HL-60 (cell line): ENCODE results near the gene IL11.

Experiments used
- DNase-seq, 2 experiments: peaks; one replicate each; pipeline ENCODE4 v3.0.0-alpha.2; 2010 to 2020; ENCODE audit warnings: low read depth in 1 of 2, low spot score in 1 of 2
- H3K27ac ChIP-seq: fragments of 250-450 bp; sonication (Bioruptor Pico); replicated peaks from 2 replicates; pipeline ENCODE4 v1.5.1; 2020; ENCODE audit warnings: mild to moderate bottlenecking, moderate library complexity
- H3K27me3 ChIP-seq: fragments of 250-450 bp; sonication (Bioruptor Pico); 2 replicates; pipeline ENCODE4 v1.5.1; 2021; ENCODE audit warnings: mild to moderate bottlenecking, moderate library complexity; ENCODE audit not compliant: insufficient read depth, poor library complexity, severe bottlenecking
- H3K4me3 ChIP-seq: replicated peaks from 2 replicates; pipeline ENCODE4 v1.5.1; 2011; ENCODE audit warnings: mild to moderate bottlenecking, control low read depth, low read length; ENCODE audit not compliant: insufficient read depth
- GABPA ChIP-seq: IDR thresholded peaks from 2 replicates; pipeline ENCODE4 v1.6.1; 2012; ENCODE audit warnings: low read depth
- POLR2AphosphoS5 ChIP-seq: IDR thresholded peaks from 2 replicates; pipeline ENCODE4 v1.6.1; 2012; ENCODE audit warnings: low read depth
- SPI1 ChIP-seq: IDR thresholded peaks from 2 replicates; pipeline ENCODE4 v1.6.1; 2012; ENCODE audit warnings: low read depth, mild to moderate bottlenecking, borderline replicate concordance
- TF ChIP-seq, protein P1 (sequence below): IDR thresholded peaks from 2 replicates; pipeline ENCODE4 v1.6.1; 2012; ENCODE audit warnings: low read depth; ENCODE audit not compliant: insufficient replicate concordance
- TF ChIP-seq, protein P2 (sequence below): IDR thresholded peaks from one replicate; pipeline ENCODE4 v1.5.1; 2011; ENCODE audit warnings: low read length, control low read depth, inconsistent platforms; ENCODE audit not compliant: insufficient read depth

IL11 gene

DNA sequence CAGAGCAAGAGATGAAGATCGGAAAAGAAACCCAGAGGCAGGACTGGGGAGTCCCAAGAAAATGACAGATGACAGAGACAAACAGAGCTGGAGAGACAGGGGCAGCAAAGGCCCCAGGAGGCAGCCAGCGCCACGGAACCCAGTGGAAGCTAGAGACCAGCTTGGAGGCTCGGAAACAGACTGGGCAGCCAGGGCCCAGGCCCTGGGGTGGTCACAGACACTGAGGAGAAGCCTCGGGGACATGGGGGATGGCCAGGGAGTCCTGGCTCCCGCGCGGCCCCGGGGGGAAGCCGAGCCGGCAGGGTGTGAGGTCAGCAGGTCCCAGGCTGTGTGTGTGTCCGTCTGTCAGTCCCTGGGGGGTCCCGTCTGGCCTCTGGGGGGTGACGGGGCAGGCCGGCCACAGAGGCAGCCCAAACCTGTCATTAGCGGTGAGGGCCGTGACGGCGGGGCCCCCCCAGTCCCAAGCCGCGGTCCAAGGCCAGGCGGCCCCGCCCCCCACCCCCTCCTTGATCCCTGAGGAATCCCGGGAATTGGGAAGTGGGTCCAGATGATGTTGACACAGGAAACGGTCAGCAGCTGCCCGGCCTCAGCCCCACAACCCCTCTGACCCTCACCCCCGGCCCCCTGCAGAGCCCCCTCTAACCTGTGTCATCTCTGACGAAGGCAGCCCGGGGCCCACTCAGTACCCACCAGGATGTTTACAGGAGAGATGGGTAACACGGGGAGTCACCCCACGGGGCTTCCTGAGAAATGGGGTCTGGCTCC, 3.9 kb upstream of the IL11 start:
- Histone ChIP-seq H3K27ac (no peak overlapping the region), H3K27me3 (peaks cover 50% of the 10 kb centered on the region), H3K4me3 (no peak overlapping the region)
- TF ChIP-seq GABPA (no peak), SPI1 (no peak), POLR2AphosphoS5 (no peak)
- TF ChIP-seq, protein P1, sequence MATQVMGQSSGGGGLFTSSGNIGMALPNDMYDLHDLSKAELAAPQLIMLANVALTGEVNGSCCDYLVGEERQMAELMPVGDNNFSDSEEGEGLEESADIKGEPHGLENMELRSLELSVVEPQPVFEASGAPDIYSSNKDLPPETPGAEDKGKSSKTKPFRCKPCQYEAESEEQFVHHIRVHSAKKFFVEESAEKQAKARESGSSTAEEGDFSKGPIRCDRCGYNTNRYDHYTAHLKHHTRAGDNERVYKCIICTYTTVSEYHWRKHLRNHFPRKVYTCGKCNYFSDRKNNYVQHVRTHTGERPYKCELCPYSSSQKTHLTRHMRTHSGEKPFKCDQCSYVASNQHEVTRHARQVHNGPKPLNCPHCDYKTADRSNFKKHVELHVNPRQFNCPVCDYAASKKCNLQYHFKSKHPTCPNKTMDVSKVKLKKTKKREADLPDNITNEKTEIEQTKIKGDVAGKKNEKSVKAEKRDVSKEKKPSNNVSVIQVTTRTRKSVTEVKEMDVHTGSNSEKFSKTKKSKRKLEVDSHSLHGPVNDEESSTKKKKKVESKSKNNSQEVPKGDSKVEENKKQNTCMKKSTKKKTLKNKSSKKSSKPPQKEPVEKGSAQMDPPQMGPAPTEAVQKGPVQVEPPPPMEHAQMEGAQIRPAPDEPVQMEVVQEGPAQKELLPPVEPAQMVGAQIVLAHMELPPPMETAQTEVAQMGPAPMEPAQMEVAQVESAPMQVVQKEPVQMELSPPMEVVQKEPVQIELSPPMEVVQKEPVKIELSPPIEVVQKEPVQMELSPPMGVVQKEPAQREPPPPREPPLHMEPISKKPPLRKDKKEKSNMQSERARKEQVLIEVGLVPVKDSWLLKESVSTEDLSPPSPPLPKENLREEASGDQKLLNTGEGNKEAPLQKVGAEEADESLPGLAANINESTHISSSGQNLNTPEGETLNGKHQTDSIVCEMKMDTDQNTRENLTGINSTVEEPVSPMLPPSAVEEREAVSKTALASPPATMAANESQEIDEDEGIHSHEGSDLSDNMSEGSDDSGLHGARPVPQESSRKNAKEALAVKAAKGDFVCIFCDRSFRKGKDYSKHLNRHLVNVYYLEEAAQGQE = no peak
- DNase-seq = no peak

DNA sequence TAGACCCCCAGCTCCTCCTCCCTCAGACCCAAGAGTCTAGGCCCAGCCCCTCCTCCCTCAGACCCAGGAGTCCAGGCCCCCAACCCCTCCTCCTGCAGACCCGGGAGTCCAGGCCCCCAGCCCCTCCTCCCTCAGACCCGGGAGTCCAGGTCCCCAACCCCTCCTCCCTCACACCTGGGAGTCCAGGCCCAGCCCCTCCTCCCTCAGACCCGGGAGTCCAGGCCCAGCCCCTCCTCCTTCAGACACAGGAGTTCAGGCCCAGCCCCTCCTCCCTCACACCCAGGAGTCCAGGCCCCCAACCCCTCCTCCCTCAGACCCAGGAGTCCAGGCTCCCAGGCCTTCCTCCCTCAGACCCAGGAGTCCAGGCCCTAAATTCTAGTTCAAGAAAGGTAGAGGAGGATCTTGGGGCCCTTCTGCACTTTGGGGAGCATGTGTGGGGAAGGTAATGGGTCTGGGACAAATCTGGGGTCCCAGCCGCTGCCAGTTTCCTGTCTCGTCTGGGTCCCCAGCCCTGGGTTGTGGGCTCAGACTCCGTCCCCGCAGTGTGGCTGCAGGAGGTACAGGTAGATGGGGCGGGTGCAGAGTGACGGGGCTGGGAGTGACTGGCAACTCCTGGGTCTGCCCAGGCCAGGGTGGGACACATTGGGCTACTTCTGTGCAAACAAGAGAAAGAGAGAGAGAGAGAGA, 3.2 kb upstream of the IL11 start:
- no peak for TF ChIP-seq SPI1
- TF ChIP-seq, protein P2, sequence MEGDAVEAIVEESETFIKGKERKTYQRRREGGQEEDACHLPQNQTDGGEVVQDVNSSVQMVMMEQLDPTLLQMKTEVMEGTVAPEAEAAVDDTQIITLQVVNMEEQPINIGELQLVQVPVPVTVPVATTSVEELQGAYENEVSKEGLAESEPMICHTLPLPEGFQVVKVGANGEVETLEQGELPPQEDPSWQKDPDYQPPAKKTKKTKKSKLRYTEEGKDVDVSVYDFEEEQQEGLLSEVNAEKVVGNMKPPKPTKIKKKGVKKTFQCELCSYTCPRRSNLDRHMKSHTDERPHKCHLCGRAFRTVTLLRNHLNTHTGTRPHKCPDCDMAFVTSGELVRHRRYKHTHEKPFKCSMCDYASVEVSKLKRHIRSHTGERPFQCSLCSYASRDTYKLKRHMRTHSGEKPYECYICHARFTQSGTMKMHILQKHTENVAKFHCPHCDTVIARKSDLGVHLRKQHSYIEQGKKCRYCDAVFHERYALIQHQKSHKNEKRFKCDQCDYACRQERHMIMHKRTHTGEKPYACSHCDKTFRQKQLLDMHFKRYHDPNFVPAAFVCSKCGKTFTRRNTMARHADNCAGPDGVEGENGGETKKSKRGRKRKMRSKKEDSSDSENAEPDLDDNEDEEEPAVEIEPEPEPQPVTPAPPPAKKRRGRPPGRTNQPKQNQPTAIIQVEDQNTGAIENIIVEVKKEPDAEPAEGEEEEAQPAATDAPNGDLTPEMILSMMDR = no peak
- TF ChIP-seq POLR2AphosphoS5 = no peak
- TF ChIP-seq GABPA = no peak
- no peak overlapping the region for H3K27ac ChIP-seq
- H3K27me3 ChIP-seq = peaks cover 56% of the 10 kb centered on the region
- no peak for DNase-seq
- no peak overlapping the region for H3K4me3 ChIP-seq

DNA sequence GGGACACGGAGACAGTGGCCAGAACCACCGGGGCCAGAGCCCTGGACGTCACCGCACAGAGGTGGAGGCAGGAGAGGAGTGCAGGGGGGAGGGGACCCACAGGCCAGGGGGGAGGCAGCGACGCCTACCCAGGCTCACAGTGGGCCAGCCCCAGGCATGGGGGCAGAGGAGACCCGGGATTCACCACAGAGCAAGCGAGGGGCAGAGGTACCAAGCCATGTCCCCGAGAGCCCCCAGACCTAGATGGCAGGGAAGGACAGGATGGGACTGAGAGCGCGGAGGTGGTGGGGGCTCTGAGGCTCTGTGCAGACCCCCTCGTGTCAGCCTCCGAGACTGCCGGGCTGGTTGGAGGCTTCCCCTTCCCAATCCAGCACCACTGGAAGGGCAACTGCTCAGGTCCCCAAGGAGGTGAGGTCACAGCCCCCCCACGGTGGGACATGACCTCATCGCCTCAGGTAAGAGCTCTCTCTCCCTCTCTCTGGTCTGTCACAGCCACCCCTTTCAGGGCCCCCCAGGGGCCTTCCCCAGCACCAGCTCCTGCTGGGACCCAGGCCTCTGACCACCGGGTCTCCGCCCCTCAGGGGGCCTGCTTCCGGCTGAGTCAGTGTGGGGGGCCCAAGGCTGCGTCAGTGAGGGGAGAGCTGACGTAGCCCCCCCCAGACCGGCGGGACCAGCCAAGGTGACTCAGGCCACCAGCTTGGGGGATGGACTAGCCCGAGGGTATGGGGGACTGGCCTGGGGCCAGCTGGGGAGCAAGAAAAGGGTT, 2.2 kb upstream of the IL11 start:
- peaks cover 54% of the 10 kb centered on the region for H3K27me3 ChIP-seq
- TF ChIP-seq SPI1 (no peak), GABPA (no peak), POLR2AphosphoS5 (no peak)
- TF ChIP-seq, protein P1 = no peak
- TF ChIP-seq, protein P2 = no peak
- no peak for DNase-seq
- no peak overlapping the region for H3K4me3 ChIP-seq
- no peak overlapping the region for H3K27ac ChIP-seq
